Measurements from ENCODE around the gene NDUFAF2.
"Not testable (repeated sequence)": the region's sequence is repeated elsewhere in the genome, so short reads cannot be mapped to it uniquely, and the experiment has no call there.

NDUFAF2 gene

GRCh38 chr5:60944904-60945812, at the start of gene NDUFAF2, which contains the start of gene ERCC8:
TSS of gene NDUFAF2 (plus strand) at chr5:60945205. CDS start at chr5:60945256, 51 bp downstream.
TSS of gene ERCC8 (minus strand) at chr5:60945070. CDS start at chr5:60945008, 62 bp downstream.
- DNase-seq: peak; percentile 88

- DNase-seq: no peak
These were observed 48.0 kb upstream of the NDUFAF2 start for GRCh38 chr5:60896991-60897390.

- DNase-seq: no peak
These were observed 41.6 kb upstream of the NDUFAF2 start for GRCh38 chr5:60903356-60903755.

GRCh38 chr5:60916646-60917045, 28.4 kb upstream of the NDUFAF2 start:
- DNase-seq: no peak

- no peak for DNase-seq
These were observed 26.5 kb upstream of the NDUFAF2 start for GRCh38 chr5:60918466-60918865.

- no peak for DNase-seq
These were observed 17.6 kb upstream of the NDUFAF2 start for GRCh38 chr5:60927450-60927849.

- no peak for DNase-seq
These were observed 16.0 kb upstream of the NDUFAF2 start for GRCh38 chr5:60929024-60929423.

GRCh38 chr5:60943624-60944023, 1.4 kb upstream of the NDUFAF2 start:
- no peak for DNase-seq

- DNase-seq: no peak
These were observed 795 bp downstream of the NDUFAF2 start for GRCh38 chr5:60945813-60946187.

GRCh38 chr5:60948738-60949137, 3.7 kb downstream of the NDUFAF2 start:
- DNase-seq: no peak

- DNase-seq: no peak
These were observed 10.2 kb downstream of the NDUFAF2 start for GRCh38 chr5:60955239-60955638.

GRCh38 chr5:60958088-60958487, 13.1 kb downstream of the NDUFAF2 start:
- DNase-seq: no peak

GRCh38 chr5:60958712-60959111, 13.7 kb downstream of the NDUFAF2 start:
- DNase-seq: no peak

GRCh38 chr5:60959156-60959555, 14.2 kb downstream of the NDUFAF2 start:
- peak; percentile 57 for DNase-seq

GRCh38 chr5:60960591-60960990, 15.6 kb downstream of the NDUFAF2 start:
- DNase-seq: no peak

- no peak for DNase-seq
These were observed 16.7 kb downstream of the NDUFAF2 start for GRCh38 chr5:60961685-60962084.

- no peak for DNase-seq
These were observed 27.2 kb downstream of the NDUFAF2 start for GRCh38 chr5:60972231-60972630.

- DNase-seq: no peak
These were observed 33.1 kb downstream of the NDUFAF2 start for GRCh38 chr5:60977956-60978737.

- no peak for DNase-seq
These were observed 34.0 kb downstream of the NDUFAF2 start for GRCh38 chr5:60978968-60979367.

GRCh38 chr5:60980511-60980910, 35.5 kb downstream of the NDUFAF2 start:
- DNase-seq: no peak

GRCh38 chr5:60982127-60982526, 37.1 kb downstream of the NDUFAF2 start:
- not testable (repeated sequence) for DNase-seq

GRCh38 chr5:60989790-60990189, 44.8 kb downstream of the NDUFAF2 start:
- no peak for DNase-seq

- DNase-seq: no peak
These were observed 47.9 kb downstream of the NDUFAF2 start for GRCh38 chr5:60992871-60993270.

- DNase-seq: no peak
These were observed 48.4 kb downstream of the NDUFAF2 start for GRCh38 chr5:60993425-60993824.
